Melanocyte of skin (primary cell): ENCODE results near the gene PSEN1. TPM values are rescaled to one million over a fixed set of nuclear protein-coding genes. Genes with fewer than 3 reads are reported as not detected.

Experiments
- small RNA-seq, 2 donors: library from RNA; depleted of rRNA; stranded (forward); fragments of <200 nt; gene quantifications; one replicate each; pipeline ENCODE3, GENCODE V24; 2012
- total RNA-seq, 2 donors: library from RNA; depleted of rRNA; stranded (reverse); fragments of >200 nt; gene quantifications; 2 replicates each; pipeline ENCODE4 v1.2.3, GENCODE V29; 2012

The PSEN1 gene
- total RNA-seq, result 10 to 100 TPM; 45.3 to 50.9 TPM

GRCh38 chr14:73136387-73137225 is at the start of gene PSEN1:
PSEN1 (plus strand) TSS chr14:73136507; CDS start chr14:73148020, 11,513 bp downstream.

GRCh38 chr14:73237219-73237785 is 101.0 kb downstream of the PSEN1 start, which contains the start of gene PAPLN:
PAPLN (plus strand) TSS chr14:73237506; CDS start chr14:73239779, 2,273 bp downstream.

Small RNAs within 50 kb of the gene (small RNA-seq; reads per million reads assigned to genes)
- 0 reads per million in 2 donors for gene AC004858.1
- gene RNU6-419P, result 0 reads per million in 2 donors

Other genes with a start within 250 kb of the PSEN1 start
- 1 to 10 TPM; 1.0 to 1.3 TPM for gene DPF3, start 242.4 kb upstream of the PSEN1 start, total RNA-seq
- gene DCAF4, start 210.0 kb upstream of the PSEN1 start, total RNA-seq, result 10 to 100 TPM; 21.3 to 24.6 TPM
- 10 to 100 TPM; 19.6 to 40.3 TPM for gene ZFYVE1, start 109.4 kb upstream of the PSEN1 start, total RNA-seq
- gene RBM25, start 78.0 kb upstream of the PSEN1 start, total RNA-seq, result 10 to 100 TPM; 32.3 to 33.3 TPM
- gene PAPLN, start 101.0 kb downstream of the PSEN1 start, total RNA-seq, result 1 to 10 TPM; 3.7 to 4.1 TPM